HepG2 (cell line): Measurements from ENCODE around the gene MTX1. TPM values are rescaled to one million over a fixed set of nuclear protein-coding genes. Genes with fewer than 3 reads are reported as not detected.

Experiments
- AGO2 ChIP-seq: fragments of 200-400 bp; formaldehyde crosslinking; optimal IDR thresholded peaks from 2 replicates; pipeline ENCODE3; 2017; ENCODE audit warnings: mild to moderate bottlenecking, low read depth, low read length, moderate library complexity
- ATF5 ChIP-seq: sonication (generic); formaldehyde crosslinking; IDR thresholded peaks from 2 replicates; pipeline ENCODE4 v1.4.0; 2020; ENCODE audit warnings: mild to moderate bottlenecking, low read depth, missing genetic modification reagents
- DR1 ChIP-seq: sonication (generic); formaldehyde crosslinking; IDR thresholded peaks from 2 replicates; pipeline ENCODE4 v1.8.0; 2021; ENCODE audit warnings: mild to moderate bottlenecking, missing genetic modification reagents, inconsistent platforms
- JDP2 ChIP-seq: sonication (generic); formaldehyde crosslinking; IDR thresholded peaks from 2 replicates; pipeline ENCODE4 v1.8.1; 2022; ENCODE audit warnings: missing genetic modification reagents, borderline replicate concordance
- KDM2A ChIP-seq: sonication (generic); formaldehyde crosslinking; IDR thresholded peaks from 2 replicates; pipeline ENCODE4 v1.4.0; 2020; ENCODE audit warnings: low read depth, missing genetic modification reagents, borderline replicate concordance
- MEF2D ChIP-seq: sonication (generic); formaldehyde crosslinking; IDR thresholded peaks from 2 replicates; pipeline ENCODE4 v1.5.1; 2020; ENCODE audit warnings: mild to moderate bottlenecking, missing genetic modification reagents
- NFAT5 ChIP-seq: sonication (generic); formaldehyde crosslinking; IDR thresholded peaks from 2 replicates; pipeline ENCODE4 v1.4.0; 2020; ENCODE audit warnings: missing genetic modification reagents
- NFYB ChIP-seq: sonication (generic); formaldehyde crosslinking; IDR thresholded peaks from 2 replicates; pipeline ENCODE4 v1.4.0; 2020; ENCODE audit warnings: missing genetic modification reagents
- PAX8 ChIP-seq: sonication (generic); formaldehyde crosslinking; IDR thresholded peaks from 2 replicates; pipeline ENCODE4 v1.8.0; 2022; ENCODE audit warnings: mild to moderate bottlenecking, missing genetic modification reagents, borderline replicate concordance
- PHF21A ChIP-seq: sonication (generic); formaldehyde crosslinking; IDR thresholded peaks from 2 replicates; pipeline ENCODE4 v1.5.0; 2020; ENCODE audit warnings: mild to moderate bottlenecking, missing genetic modification reagents
- PHF5A ChIP-seq: IDR thresholded peaks from one replicate; pipeline ENCODE4 v1.6.1; 2018; ENCODE audit warnings: low read depth, missing genetic modification reagents; ENCODE audit not compliant: unreplicated experiment
- POGK ChIP-seq: sonication (generic); formaldehyde crosslinking; conservative IDR thresholded peaks from 2 replicates; pipeline ENCODE4 v1.8.0; 2022; ENCODE audit warnings: mild to moderate bottlenecking, moderate library complexity, missing genetic modification reagents
- POLR2AphosphoS5 ChIP-seq: IDR thresholded peaks from 2 replicates; pipeline ENCODE4 v1.6.1; 2012; ENCODE audit warnings: low read depth, low read length
- RAD21 ChIP-seq: fragments of 450-650 bp; formaldehyde crosslinking; IDR thresholded peaks from 2 replicates; pipeline ENCODE4 v1.5.0; 2020; ENCODE audit warnings: mild to moderate bottlenecking
- SKI ChIP-seq: fragments of 450-650 bp; IDR thresholded peaks from one replicate; pipeline ENCODE4 v1.6.1; 2018; ENCODE audit warnings: mild to moderate bottlenecking; ENCODE audit not compliant: partially characterized antibody
- ZBTB20 ChIP-seq: sonication (generic); formaldehyde crosslinking; IDR thresholded peaks from 2 replicates; pipeline ENCODE4 v1.8.1; 2023; ENCODE audit warnings: missing genetic modification reagents, low read depth, mild to moderate bottlenecking, borderline replicate concordance
- ZNF230 ChIP-seq: sonication (generic); formaldehyde crosslinking; IDR thresholded peaks from 2 replicates; pipeline ENCODE4 v1.4.0; 2020; ENCODE audit warnings: mild to moderate bottlenecking, missing genetic modification reagents
- ZNF263 ChIP-seq: sonication (generic); formaldehyde crosslinking; IDR thresholded peaks from 2 replicates; pipeline ENCODE4 v1.4.0; 2020; ENCODE audit warnings: missing genetic modification reagents
- ZNF558 ChIP-seq: sonication (generic); formaldehyde crosslinking; IDR thresholded peaks from 2 replicates; pipeline ENCODE4 v1.9.0; 2022; ENCODE audit warnings: mild to moderate bottlenecking, missing genetic modification reagents, borderline replicate concordance
- ZNF724P ChIP-seq: sonication (generic); formaldehyde crosslinking; IDR thresholded peaks from 2 replicates; pipeline ENCODE4 v1.8.0; 2022; ENCODE audit warnings: missing genetic modification reagents, borderline replicate concordance
- ZNF766 ChIP-seq: sonication (generic); formaldehyde crosslinking; IDR thresholded peaks from 2 replicates; pipeline ENCODE4 v1.5.0; 2020; ENCODE audit warnings: missing genetic modification reagents, borderline replicate concordance
- ZNF775 ChIP-seq: sonication (generic); formaldehyde crosslinking; IDR thresholded peaks from 2 replicates; pipeline ENCODE4 v1.4.0; 2020; ENCODE audit warnings: missing genetic modification reagents, mild to moderate bottlenecking, moderate library complexity, borderline replicate concordance
- polyA plus RNA-seq, 8 experiments: library from polyadenylated mRNA; depleted of rRNA in 3 of 8; stranded (reverse) in 7 of 8; unstranded in 1 of 8; fragments of >200 nt; fragmentation: Illumina TruSeq in 4 of 8; extraction: Trizol in 4 of 8; gene quantifications; 2 replicates each; pipeline versions ENCODE4 v1.2.1 to v1.2.3, GENCODE V29; 2011 to 2016; ENCODE audit warnings: low read depth in 4 of 8, missing spikeins in 1 of 8, mixed read lengths in 1 of 8; ENCODE audit not compliant: insufficient read depth in 1 of 8
- total RNA-seq, 5 experiments: library from RNA; depleted of rRNA; stranded (reverse); fragments of >200 nt; fragmentation: Illumina TruSeq; extraction: Trizol; gene quantifications; 2 replicates each; pipeline ENCODE4 v1.2.3, GENCODE V29; 2016; ENCODE audit warnings: low read depth in 1 of 5

MTX1 gene
- total and polyA plus RNA-seq, 2 of the 13 experiments (the other 11 are each of a cell fraction or from before 2014, with no cell fraction given) = 64.5 to 72.6 TPM

GRCh38 chr1:155261852-155262673 lies 53.6 kb downstream of the MTX1 start, which contains the start of gene SCAMP3 (continued):
- TF ChIP-seq NFAT5 (0 out of 2 replicates have a peak, but pooled peaks have one; percentile 67), ZNF766 (CRISPR knock-in tag) (no peak), JDP2 (no peak), AGO2 (peak; percentile 100), KDM2A (CRISPR knock-in tag) (peak; percentile 100), ATF5 (CRISPR knock-in tag) (no peak), PHF21A (peak; percentile 70; the same call in 1 of the 2 replicates), ZBTB20 (peak; percentile 67; the same call in 1 of the 2 replicates), NFYB (CRISPR knock-in tag) (peak; percentile 86), PAX8 (CRISPR knock-in tag) (peak; percentile 72; the same call in 1 of the 2 replicates), POGK (CRISPR knock-in tag) (peak; percentile 84; the same call in 1 of the 2 replicates), POLR2AphosphoS5 (peak; percentile 92), ZNF558 (CRISPR knock-in tag) (0 out of 2 replicates have a peak, but pooled peaks have one; percentile 50), MEF2D (CRISPR knock-in tag) (no peak), ZNF230 (0 out of 2 replicates have a peak, but pooled peaks have one; percentile 73), ZNF775 (CRISPR knock-in tag) (peak; percentile 79; the same call in 1 of the 2 replicates), ZNF724P (CRISPR knock-in tag) (peak; percentile 94), ZNF263 (CRISPR knock-in tag) (peak; percentile 51), SKI (no peak), RAD21 (peak; percentile 8; the same call in 1 of the 2 replicates), DR1 (CRISPR knock-in tag) (peak; percentile 82; the same call in 1 of the 2 replicates), PHF5A (CRISPR knock-in tag) (peak; percentile 90)
